HL-60 (cell line): ENCODE data around the gene CFAP69.

Experiments used
- POLR2AphosphoS5 ChIP-seq: IDR thresholded peaks from 2 replicates; pipeline ENCODE4 v1.6.1; 2012; ENCODE audit warnings: low read depth
- SPI1 ChIP-seq: IDR thresholded peaks from 2 replicates; pipeline ENCODE4 v1.6.1; 2012; ENCODE audit warnings: low read depth, mild to moderate bottlenecking, borderline replicate concordance
- TF ChIP-seq, protein P1 (sequence below): IDR thresholded peaks from one replicate; pipeline ENCODE4 v1.5.1; 2011; ENCODE audit warnings: low read length, control low read depth, inconsistent platforms; ENCODE audit not compliant: insufficient read depth
- TF ChIP-seq, protein P2 (sequence below): IDR thresholded peaks from 2 replicates; pipeline ENCODE4 v1.6.1; 2012; ENCODE audit warnings: low read depth; ENCODE audit not compliant: insufficient replicate concordance

DNA sequence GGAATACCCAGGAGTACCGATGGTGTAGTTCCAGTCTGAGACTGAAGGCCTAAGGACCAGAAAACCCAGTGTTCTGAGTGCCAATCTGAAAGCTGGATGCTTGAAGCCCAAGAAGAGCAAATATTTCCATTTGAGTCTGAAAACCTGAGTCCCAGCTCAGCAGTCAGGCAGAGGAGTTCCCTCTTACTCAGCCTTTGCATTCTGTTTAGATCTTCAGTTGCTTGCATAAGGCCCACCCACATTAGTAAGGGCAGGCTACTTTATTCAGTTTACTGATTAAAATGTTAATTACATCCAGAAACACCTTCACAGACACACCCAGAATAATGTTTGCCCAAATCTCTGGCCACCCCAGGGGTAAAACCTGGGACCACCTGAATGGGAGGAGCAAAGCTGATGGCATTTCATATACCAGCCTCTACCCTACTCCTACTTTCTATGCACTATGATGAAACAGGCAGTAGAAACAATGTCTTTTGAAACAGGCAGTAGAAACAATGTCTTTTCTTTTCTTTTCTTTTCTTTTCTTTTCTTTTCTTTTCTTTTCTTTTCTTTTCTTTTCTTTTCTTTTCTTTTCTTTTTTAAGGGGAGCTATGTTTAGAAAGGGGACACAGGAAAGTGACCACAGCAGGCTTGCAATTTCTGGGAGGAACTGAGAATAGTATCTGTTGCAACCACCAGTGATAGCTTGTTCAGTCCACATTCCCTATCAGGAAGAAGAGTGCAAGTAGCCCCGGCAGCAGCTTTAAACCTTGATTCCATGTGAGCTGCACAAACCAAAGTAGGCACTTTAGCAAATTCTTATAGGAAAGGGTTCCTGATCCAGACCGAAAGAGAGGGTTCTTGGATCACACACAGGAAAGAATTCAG is 45.5 kb downstream of the CFAP69 start:
- TF ChIP-seq POLR2AphosphoS5 (no peak), SPI1 (no peak)
- TF ChIP-seq, protein P1, sequence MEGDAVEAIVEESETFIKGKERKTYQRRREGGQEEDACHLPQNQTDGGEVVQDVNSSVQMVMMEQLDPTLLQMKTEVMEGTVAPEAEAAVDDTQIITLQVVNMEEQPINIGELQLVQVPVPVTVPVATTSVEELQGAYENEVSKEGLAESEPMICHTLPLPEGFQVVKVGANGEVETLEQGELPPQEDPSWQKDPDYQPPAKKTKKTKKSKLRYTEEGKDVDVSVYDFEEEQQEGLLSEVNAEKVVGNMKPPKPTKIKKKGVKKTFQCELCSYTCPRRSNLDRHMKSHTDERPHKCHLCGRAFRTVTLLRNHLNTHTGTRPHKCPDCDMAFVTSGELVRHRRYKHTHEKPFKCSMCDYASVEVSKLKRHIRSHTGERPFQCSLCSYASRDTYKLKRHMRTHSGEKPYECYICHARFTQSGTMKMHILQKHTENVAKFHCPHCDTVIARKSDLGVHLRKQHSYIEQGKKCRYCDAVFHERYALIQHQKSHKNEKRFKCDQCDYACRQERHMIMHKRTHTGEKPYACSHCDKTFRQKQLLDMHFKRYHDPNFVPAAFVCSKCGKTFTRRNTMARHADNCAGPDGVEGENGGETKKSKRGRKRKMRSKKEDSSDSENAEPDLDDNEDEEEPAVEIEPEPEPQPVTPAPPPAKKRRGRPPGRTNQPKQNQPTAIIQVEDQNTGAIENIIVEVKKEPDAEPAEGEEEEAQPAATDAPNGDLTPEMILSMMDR: no peak
- TF ChIP-seq, protein P2, sequence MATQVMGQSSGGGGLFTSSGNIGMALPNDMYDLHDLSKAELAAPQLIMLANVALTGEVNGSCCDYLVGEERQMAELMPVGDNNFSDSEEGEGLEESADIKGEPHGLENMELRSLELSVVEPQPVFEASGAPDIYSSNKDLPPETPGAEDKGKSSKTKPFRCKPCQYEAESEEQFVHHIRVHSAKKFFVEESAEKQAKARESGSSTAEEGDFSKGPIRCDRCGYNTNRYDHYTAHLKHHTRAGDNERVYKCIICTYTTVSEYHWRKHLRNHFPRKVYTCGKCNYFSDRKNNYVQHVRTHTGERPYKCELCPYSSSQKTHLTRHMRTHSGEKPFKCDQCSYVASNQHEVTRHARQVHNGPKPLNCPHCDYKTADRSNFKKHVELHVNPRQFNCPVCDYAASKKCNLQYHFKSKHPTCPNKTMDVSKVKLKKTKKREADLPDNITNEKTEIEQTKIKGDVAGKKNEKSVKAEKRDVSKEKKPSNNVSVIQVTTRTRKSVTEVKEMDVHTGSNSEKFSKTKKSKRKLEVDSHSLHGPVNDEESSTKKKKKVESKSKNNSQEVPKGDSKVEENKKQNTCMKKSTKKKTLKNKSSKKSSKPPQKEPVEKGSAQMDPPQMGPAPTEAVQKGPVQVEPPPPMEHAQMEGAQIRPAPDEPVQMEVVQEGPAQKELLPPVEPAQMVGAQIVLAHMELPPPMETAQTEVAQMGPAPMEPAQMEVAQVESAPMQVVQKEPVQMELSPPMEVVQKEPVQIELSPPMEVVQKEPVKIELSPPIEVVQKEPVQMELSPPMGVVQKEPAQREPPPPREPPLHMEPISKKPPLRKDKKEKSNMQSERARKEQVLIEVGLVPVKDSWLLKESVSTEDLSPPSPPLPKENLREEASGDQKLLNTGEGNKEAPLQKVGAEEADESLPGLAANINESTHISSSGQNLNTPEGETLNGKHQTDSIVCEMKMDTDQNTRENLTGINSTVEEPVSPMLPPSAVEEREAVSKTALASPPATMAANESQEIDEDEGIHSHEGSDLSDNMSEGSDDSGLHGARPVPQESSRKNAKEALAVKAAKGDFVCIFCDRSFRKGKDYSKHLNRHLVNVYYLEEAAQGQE: no peak
